NCI-H2107 treated with DMSO at 0.1 percent for 48 hours (cell line): ENCODE data around the gene FER.
A peak's percentile ranks its signal among the peaks of the same experiment; 100 is the strongest.
"Not testable (repeated sequence)": the region's sequence is repeated elsewhere in the genome, so short reads cannot be mapped to it uniquely, and the experiment has no call there.

Source experiments
- DNase-seq: peaks from one replicate; lab custom pipeline; 2025; ENCODE audit not compliant: unreplicated experiment; lab: John Stamatoyannopoulos, UW

Gene FER

GRCh38 chr5:108747111-108747773, 455 bp upstream of the FER start:
- no peak for DNase-seq

GRCh38 chr5:108748401-108749127, 867 bp downstream of the FER start:
- DNase-seq = peak; percentile 91

DNA sequence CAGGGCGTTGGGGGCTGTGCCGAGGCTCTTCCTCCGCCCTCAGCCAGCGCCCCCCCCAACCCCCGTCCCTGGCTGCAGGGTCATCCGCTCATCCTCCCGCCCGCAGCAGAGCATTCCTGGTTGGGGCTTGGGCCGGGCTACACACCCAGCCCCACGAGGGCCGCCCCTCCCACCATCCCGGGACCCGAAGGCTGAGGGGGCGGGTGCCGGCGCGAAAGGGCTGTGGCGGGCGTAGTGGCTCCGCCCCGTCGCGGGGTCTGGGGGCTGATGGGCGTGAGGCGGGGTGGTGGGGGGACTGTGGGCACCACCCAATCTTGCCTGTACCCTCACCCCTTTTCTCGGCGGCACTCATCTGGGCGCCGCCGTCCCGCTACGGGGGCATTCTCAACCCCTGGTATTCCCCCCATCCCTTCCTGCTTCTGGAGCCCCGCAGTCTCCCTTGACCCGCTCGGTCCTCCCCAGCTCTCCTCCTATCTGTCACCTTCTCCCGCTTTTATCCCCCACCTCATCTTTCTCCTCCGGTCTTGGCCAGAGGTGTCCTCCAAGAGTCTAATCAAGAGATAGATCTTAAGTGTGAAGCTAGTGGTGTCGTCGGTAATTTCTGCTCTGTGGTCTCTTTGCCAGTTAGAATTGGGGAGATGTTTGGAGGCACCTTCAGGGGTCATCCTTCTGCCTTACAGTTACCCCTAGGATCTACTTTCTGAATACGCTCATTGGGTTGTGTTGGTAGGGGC, 1.6 kb downstream of the FER start:
- no peak for DNase-seq

DNA sequence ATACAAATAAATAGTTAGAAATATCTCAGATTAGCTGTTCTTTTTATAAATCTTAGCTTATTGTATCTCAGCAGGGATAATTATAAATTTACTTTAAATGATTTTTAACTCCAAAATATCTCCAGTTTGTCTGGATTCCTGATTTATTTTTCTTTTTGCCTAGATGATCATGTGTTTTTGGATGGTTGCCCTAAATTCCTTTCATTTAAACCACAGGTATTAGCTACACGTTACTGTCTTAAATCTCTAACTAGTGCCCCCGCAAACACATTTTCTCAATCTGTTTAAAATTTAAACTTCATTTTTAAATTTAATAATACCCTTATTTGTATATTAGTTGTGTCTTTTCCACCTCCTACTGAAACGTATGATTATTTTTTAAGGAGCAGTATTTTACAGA, 5.6 kb downstream of the FER start:
- DNase-seq = no peak

- DNase-seq = no peak
Observed at GRCh38 chr5:108753877-108754276, 6.2 kb downstream of the FER start.

GRCh38 chr5:108760512-108760911, 12.8 kb downstream of the FER start:
- no peak for DNase-seq

DNA sequence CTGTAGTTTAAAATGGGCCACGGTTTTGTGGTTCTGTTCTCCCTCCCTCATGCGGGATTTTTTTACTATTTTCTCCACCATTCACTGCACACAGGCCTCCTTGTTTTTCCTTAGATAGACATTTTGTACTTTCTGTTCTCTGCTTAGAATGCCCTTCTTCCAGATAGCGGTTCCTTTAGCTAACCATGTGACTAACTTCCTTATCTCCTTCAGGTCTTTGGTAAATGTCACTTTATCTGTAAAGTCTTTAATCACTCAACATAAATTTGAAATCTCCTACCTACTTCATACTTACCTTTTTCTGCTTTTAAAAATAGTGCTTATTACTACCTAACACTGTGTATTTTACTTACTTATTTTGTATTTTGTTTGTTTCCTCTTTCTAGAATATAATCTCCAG, 15.0 kb downstream of the FER start:
- DNase-seq = no peak

DNA sequence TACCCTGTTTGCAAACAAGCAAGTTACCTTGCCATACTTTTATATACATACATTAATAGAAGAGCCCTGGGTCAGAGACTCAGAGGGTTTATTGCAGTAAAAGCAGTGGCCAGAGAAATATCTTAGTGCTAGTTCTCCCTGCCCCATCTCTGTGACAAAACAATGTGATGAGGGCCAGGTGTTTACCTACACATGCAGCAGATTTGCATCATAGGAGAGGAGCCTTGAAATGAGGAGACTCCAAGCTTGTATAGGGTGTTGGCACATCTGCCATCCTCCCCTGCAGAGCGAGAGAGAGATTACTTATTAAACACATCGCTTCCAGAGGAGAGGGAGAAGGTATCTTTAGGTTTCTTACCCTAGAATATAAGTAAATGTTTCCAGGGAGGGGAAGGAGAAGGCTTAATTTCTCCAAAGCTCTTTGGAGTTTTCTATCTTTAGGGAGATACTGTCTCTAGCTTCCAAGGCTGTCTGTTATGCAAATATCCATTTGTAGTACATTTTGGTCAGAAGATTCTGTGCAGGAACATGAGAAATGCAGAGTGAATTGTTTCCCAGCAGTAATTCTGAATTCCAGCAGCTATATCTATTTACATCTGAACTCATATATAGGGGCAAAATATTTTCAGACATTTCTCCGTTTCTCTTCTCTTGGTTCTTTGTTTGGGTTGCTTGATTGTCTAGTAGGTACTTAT, 15.7 kb downstream of the FER start:
- DNase-seq = no peak

GRCh38 chr5:108765647-108766046, 17.9 kb downstream of the FER start:
- DNase-seq = no peak

DNA sequence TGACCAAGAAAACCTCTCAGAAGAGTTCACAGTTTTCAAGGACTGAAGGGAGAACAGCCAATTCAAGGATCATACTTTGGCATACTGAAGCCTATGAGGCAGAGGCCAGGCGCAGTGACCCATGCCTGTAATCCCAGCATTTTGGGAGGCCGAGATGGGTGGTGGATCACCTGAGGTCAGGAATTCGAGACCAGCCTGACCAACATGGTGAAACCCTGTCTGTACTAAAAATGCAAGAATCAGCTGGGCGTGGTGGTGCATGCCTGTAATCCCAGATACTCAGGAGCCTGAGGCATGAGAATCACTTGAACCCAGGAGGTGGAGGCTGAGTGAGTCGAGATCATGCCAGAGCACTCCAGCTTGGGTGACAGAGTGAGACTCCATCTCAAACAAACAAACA, 19.2 kb downstream of the FER start:
- DNase-seq = not testable (repeated sequence)

DNA sequence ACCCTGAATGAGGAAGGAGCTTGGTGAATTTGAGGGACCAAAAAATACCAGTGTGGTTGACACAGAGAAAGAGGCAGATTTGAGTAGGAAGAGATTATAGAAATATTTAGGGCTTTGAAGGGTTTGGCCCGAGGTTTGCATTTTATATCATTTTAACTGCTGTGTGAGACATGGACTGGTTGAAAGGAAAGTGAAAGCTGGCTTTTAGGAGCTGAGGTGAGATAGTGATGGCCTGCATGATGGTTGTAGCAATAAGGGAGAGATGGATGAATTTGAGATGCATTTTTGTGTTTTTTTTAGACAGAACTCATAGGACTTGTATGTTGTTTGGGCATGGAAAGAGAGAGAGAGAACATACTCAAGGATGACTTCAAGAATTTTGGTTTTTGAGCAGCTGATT, 21.7 kb downstream of the FER start:
- no peak for DNase-seq

- no peak for DNase-seq
Observed at GRCh38 chr5:108772626-108773025, 24.9 kb downstream of the FER start.

- DNase-seq = no peak
Observed at GRCh38 chr5:108773330-108773729, 25.6 kb downstream of the FER start.

DNA sequence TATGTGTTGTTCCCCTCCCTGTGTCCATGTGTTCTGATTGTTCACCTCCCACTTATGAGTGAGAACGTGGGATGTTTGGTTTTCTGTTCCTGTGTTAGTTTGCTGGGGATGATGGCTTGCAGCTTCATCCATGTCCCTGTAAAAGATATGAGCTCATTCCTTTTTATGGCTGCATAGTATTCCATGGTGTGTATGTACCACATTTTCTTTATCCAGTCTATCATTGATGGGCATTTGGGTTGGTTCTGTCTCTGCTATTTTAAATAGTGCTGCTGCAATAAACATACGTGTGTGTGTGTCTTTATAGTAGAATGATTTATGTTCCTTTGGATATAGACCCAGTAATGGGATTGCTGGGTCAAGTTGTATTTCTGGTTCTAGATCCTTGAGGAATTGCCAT, 26.4 kb downstream of the FER start:
- DNase-seq = not testable (repeated sequence)

DNA sequence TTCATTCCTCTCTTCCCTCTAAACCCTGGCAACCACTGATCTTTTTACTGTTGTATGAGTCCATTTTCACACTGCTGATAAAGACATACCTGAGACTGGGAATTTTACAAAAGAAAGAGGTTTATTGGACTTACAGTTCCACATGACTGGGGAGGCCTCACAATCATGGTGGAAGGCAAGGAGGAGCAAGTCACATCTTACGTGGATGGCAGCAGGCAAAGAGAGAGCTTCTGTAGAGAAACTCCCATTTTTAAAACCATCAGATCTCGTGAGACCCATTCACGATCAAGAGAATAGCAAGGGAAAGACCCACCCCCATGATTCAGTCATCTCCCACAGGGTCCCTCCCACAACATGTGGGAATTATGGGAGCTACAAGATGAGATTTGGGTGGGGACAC, 29.9 kb downstream of the FER start:
- DNase-seq = not testable (repeated sequence)

DNA sequence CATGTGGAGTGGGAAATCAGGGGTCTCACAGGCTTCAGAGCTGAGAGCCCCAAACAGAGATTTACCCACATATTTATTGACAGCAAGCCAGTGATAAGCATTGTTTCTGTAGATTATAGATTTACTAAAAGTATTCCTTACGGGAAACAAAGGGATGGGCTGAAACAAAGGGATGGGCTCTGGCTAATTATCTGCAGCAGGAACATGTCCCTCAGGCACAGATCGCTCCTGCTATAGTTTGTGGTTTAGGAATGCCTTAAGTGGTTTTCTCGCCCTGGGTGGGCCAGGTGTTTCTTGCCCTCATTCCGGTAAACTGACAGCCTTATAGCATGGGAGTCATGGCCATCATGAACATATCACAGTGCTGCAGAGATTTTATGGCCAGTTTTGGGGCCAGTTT, 36.9 kb downstream of the FER start:
- not testable (repeated sequence) for DNase-seq

DNA sequence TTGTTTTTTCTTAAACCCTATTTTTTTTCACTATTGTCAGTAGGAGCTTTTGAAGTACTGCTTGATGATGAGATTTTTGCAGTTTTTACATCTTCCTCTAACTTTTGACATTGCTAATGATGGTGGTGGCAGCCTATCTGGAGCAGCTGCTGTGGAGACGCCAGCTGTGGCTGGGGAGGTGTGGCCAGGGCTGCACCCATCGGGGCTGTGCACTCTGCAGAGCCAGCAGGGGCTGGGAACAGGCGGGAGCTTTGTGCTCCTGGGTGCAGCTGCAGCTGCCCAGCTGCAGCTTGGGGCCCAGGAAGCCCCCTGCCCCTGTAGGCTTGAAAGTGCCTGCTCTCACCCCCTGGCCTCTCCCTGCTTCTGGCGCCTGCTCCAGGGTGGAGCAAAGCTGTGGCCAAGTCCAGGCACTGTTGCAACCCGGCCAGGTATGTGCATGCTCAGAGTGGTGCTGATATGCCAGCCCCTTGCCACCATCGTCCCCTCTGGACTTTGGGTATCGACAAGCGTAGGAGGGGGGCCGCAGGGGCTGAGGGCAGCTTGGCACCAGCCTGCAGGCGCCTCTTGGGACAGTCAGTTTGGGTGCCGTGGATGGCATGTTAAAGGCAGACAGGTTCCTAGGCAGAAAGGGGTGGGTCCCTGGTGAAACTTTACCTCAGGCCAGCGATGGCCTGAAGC, 39.2 kb downstream of the FER start:
- DNase-seq = no peak

DNA sequence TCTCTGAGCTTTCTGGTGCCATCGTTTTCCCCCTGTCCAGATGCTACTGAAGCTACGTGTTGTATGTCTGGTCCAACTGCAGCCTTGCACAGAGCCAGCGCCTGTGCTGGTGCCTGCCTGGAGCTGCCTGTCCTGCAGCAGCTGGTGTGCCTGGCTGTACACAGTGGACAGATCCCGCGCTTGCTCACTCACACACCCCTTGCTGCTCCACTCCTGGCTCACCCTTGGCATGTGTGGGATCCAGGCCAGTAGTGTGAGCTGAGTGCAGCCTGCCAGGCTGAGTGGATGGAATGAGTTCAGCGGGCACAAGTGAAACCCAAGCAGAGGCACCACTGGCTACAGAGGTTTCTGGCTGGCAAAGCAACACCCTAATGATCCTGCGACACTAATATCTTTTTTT, 40.4 kb downstream of the FER start:
- no peak for DNase-seq

GRCh38 chr5:108793207-108793606, 45.5 kb downstream of the FER start:
- DNase-seq = no peak

DNA sequence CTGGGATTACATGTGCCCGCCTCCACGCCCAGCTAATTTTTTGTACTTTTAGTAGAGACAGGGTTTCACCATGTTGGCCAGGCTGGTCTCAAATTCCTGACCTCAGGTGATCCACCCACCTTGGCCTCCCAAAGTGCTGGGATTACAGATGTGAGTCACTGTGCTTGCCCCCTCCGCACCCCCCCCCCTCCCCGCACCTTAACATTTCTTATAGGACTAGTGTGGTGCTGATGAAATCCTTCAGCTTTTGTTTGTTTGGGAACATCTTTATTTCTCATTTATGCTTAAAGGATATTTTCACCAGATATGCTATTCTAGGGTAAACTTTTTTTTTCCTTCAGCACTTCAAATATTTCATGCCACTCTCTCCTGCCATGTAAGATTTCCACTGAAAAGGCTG, 46.7 kb downstream of the FER start:
- DNase-seq = not testable (repeated sequence)

DNA sequence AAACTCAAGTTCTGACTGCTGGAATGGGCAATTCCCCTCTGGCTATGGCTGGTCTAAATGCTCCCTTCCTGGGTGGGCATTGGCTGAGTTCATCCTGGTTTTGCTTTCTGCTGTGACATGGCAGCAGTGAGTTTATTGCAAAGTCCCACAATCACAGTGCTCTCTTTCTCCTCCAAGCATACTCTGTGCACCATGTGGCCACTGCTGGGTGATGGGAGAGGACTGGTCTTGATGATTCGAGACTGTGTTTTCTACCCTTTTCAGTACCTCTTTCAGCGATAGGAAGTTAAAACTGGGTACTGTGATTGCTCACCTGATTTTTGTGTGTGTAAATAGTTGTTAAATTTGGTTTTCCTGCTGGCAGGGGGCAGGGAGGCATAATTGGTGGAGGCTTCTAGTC, 49.7 kb downstream of the FER start:
- no peak for DNase-seq
